Stimulated activated CD4-positive, alpha-beta T cell treated with anti-CD3 and anti-CD28 coated beads, Interleukin-4, amount 100 ng/mL, for 48 hours (primary cell): ENCODE measurements around the gene NPR2.

Experiments
- DNase-seq, 2 donors: peaks; one replicate each; pipeline ENCODE4 v3.0.0-alpha.2; 2020; ENCODE audit warnings: low read depth in 2 of 2

NPR2 gene

GRCh38 chr9:35763803-35764202 lies 27.6 kb upstream of the NPR2 start:
- DNase-seq = no peak

GRCh38 chr9:35766997-35767396 lies 24.4 kb upstream of the NPR2 start:
- no peak for DNase-seq

GRCh38 chr9:35767458-35767857 lies 23.9 kb upstream of the NPR2 start:
- no peak for DNase-seq

- DNase-seq = no peak
These were observed 21.6 kb upstream of the NPR2 start for GRCh38 chr9:35769763-35770162.

GRCh38 chr9:35771075-35771433 lies 20.3 kb upstream of the NPR2 start:
- DNase-seq = no peak

- no peak for DNase-seq
These were observed 19.9 kb upstream of the NPR2 start for GRCh38 chr9:35771534-35771933.

GRCh38 chr9:35771943-35772342 lies 19.4 kb upstream of the NPR2 start:
- DNase-seq = no peak

- no peak for DNase-seq
These were observed 16.3 kb upstream of the NPR2 start for GRCh38 chr9:35774907-35775635.

- no peak for DNase-seq
These were observed 15.4 kb upstream of the NPR2 start for GRCh38 chr9:35776018-35776417.

GRCh38 chr9:35778496-35778895 lies 12.9 kb upstream of the NPR2 start:
- no peak for DNase-seq

- no peak for DNase-seq
These were observed 10.3 kb upstream of the NPR2 start for GRCh38 chr9:35781066-35781465.

GRCh38 chr9:35783418-35783817 lies 8.0 kb upstream of the NPR2 start:
- DNase-seq = no peak

- no peak for DNase-seq
These were observed 1.9 kb upstream of the NPR2 start for GRCh38 chr9:35789541-35789940.

GRCh38 chr9:35790025-35790384 lies 1.4 kb upstream of the NPR2 start:
- DNase-seq = no peak

- peak; percentile 27 to 33 for DNase-seq
These were observed 750 bp upstream of the NPR2 start for GRCh38 chr9:35790385-35791296.

GRCh38 chr9:35792024-35792813 lies 828 bp downstream of the NPR2 start:
- no peak for DNase-seq

- no peak for DNase-seq
These were observed 1.4 kb downstream of the NPR2 start for GRCh38 chr9:35792826-35793225.

- no peak for DNase-seq
These were observed 2.1 kb downstream of the NPR2 start for GRCh38 chr9:35793461-35793860.

GRCh38 chr9:35795695-35796094 lies 4.3 kb downstream of the NPR2 start:
- DNase-seq = no peak

GRCh38 chr9:35797311-35798109 lies 6.1 kb downstream of the NPR2 start:
- DNase-seq = no peak

- DNase-seq = peak; percentile 38 to 44
These were observed 7.4 kb downstream of the NPR2 start for GRCh38 chr9:35798658-35799374.
